Endothelial cell of umbilical vein (primary cell): ENCODE measurements around the gene PLXNA4. TPM values are rescaled to one million over a fixed set of nuclear protein-coding genes. Genes with fewer than 3 reads are reported as not detected.

Experiments
- BruUV-seq: library from RNA; stranded (reverse); fragments of 400-500 nt; replicated peaks from 2 replicates; lab custom pipeline; 2021; lab: Mats Ljungman, UMichigan
- CTCF ChIA-PET: fragments of 300-600, 350-600 bp; sonication (Branson Sonifier 250); formaldehyde crosslinking; loops from one replicate; lab custom pipeline; 2021; ENCODE audit warnings: antibody characterized with exemption, inconsistent platforms; lab: Charles Lee
- POLR2A ChIA-PET: fragments of 300-600, 350-600 bp; sonication (Branson Sonifier 250); formaldehyde crosslinking; loops from one replicate; lab custom pipeline; 2021; ENCODE audit warnings: antibody characterized with exemption, inconsistent platforms; lab: Charles Lee
- DNase-seq: peaks from one replicate; pipeline ENCODE4 v3.0.0-alpha.2; 2011; ENCODE audit warnings: low read depth, low spot score
- FAIRE-seq: peaks from 2 replicates; lab custom pipeline; 2011; peaks lifted over from hg19 to GRCh38; lab: Jason Lieb, UNC
- H2AFZ ChIP-seq: 2 replicates; pipeline ENCODE4 v1.6.0; 2012; ENCODE audit warnings: low read depth, low read length, control low read depth, inconsistent platforms
- H3K27ac ChIP-seq: 2 replicates; pipeline ENCODE4 v1.5.1; 2011; ENCODE audit warnings: low read depth, mild to moderate bottlenecking, control low read depth, low read length, moderate library complexity; ENCODE audit not compliant: insufficient read depth
- H3K27me3 ChIP-seq, 2 experiments: 2 replicates each; pipeline versions ENCODE4 v1.6.0 to v1.6.1; 2011; ENCODE audit warnings: low read length in 2 of 2, mixed read lengths in 1 of 2; ENCODE audit not compliant: control insufficient read depth in 2 of 2, insufficient read depth in 2 of 2
- H3K36me3 ChIP-seq, 2 experiments: 2 replicates in 1 of 2; 3 replicates in 1 of 2; pipeline ENCODE4 v1.5.1; 2011; ENCODE audit warnings: low read length in 2 of 2, mild to moderate bottlenecking in 1 of 2, moderate library complexity in 1 of 2; ENCODE audit not compliant: control insufficient read depth in 2 of 2, insufficient read depth in 2 of 2; ENCODE audit errors: extremely low read depth in 1 of 2
- H3K4me1 ChIP-seq: 3 replicates; pipeline ENCODE4 v1.5.1; 2011; ENCODE audit warnings: mild to moderate bottlenecking, low read length; ENCODE audit not compliant: control insufficient read depth, insufficient read depth; ENCODE audit errors: extremely low read depth
- H3K4me2 ChIP-seq: 2 replicates; pipeline ENCODE4 v1.6.1; 2011; ENCODE audit warnings: low read length, control low read depth, mixed read lengths; ENCODE audit not compliant: insufficient read depth
- H3K4me3 ChIP-seq, 3 experiments: fragments of 200-600 bp in 1 of 3; sonication (generic), shearing (Covaris generic) in 1 of 3; replicated peaks in 1 of 3; 2 replicates each; pipeline ENCODE4 v1.5.1; 2011 to 2016; ENCODE audit warnings: control low read depth in 3 of 3, low read length in 3 of 3, mild to moderate bottlenecking in 2 of 3, inconsistent platforms in 1 of 3, low read depth in 1 of 3, moderate library complexity in 1 of 3; ENCODE audit not compliant: insufficient read depth in 1 of 3
- H3K79me2 ChIP-seq: 2 replicates; pipeline ENCODE4 v1.6.0; 2012; ENCODE audit warnings: low read length, inconsistent platforms; ENCODE audit not compliant: control insufficient read depth, insufficient read depth
- H3K9ac ChIP-seq: replicated peaks from 2 replicates; pipeline ENCODE3; 2011; ENCODE audit warnings: low read length, control low read depth; ENCODE audit not compliant: insufficient read depth; ENCODE audit errors: extremely low read depth
- H3K9me1 ChIP-seq: replicated peaks from 3 replicates; pipeline ENCODE4 v1.6.0; 2011; ENCODE audit warnings: mild to moderate bottlenecking, low read length; ENCODE audit not compliant: control insufficient read depth, insufficient read depth; ENCODE audit errors: extremely low read depth
- H3K9me3 ChIP-seq: replicated peaks from 2 replicates; pipeline ENCODE4 v1.5.1; 2012; ENCODE audit warnings: low read length, inconsistent platforms; ENCODE audit not compliant: control insufficient read depth, insufficient read depth
- H4K20me1 ChIP-seq: replicated peaks from 2 replicates; pipeline ENCODE3; 2011; ENCODE audit warnings: mild to moderate bottlenecking, low read length; ENCODE audit not compliant: control insufficient read depth, insufficient read depth; ENCODE audit errors: extremely low read depth
- EZH2 ChIP-seq: IDR thresholded peaks from 2 replicates; pipeline ENCODE4 v1.6.1; 2012; ENCODE audit warnings: borderline replicate concordance, low read depth, mild to moderate bottlenecking, moderate library complexity, low read length, inconsistent platforms; ENCODE audit not compliant: severe bottlenecking
- FOS ChIP-seq: IDR thresholded peaks from 2 replicates; pipeline ENCODE4 v1.6.1; 2011; ENCODE audit warnings: mild to moderate bottlenecking, low read length, moderate library complexity, borderline replicate concordance; ENCODE audit not compliant: insufficient read depth
- JUN ChIP-seq: IDR thresholded peaks from 2 replicates; pipeline ENCODE4 v1.6.1; 2011; ENCODE audit warnings: borderline replicate concordance, low read depth; ENCODE audit not compliant: insufficient read length, insufficient read depth
- MAX ChIP-seq: IDR thresholded peaks from 2 replicates; pipeline ENCODE4 v1.6.1; 2011; ENCODE audit not compliant: insufficient read depth, insufficient read length
- MYC ChIP-seq: IDR thresholded peaks from one replicate; pipeline ENCODE4 v1.6.1; 2011; ENCODE audit warnings: mild to moderate bottlenecking, low read depth, low read length
- POLR2A ChIP-seq: IDR thresholded peaks from 2 replicates; pipeline ENCODE4 v1.6.1; 2012; ENCODE audit warnings: low read depth, mild to moderate bottlenecking, control low read depth, low read length
- POLR2AphosphoS5 ChIP-seq: IDR thresholded peaks from 2 replicates; pipeline ENCODE4 v1.6.1; 2012; ENCODE audit warnings: low read depth, mild to moderate bottlenecking, control low read depth, low read length, moderate library complexity; ENCODE audit not compliant: insufficient read depth
- dilution Hi-C: fragments of 300-500 bp; cut with MboI; formaldehyde crosslinking; loops from one replicate; pipeline ENCODE4 v1.15.0; 2019; ENCODE audit warnings: low sequenced_read_pairs; ENCODE audit not compliant: extremely low pct_ligation_motif_present
- intact Hi-C: fragments of 100-400 bp; cut with micrococcal nuclease; formaldehyde crosslinking; loops from one replicate; pipeline ENCODE4 v1.10.0; 2022
- polyA plus RNA-seq, 4 experiments: library from polyadenylated mRNA; depleted of rRNA in 3 of 4; stranded (reverse) in 3 of 4; unstranded in 1 of 4; fragments of >200 nt; gene quantifications; 2 replicates each; pipeline versions ENCODE4 v1.2.1 to v1.2.3, GENCODE V29; 2011 to 2012; ENCODE audit warnings: missing spikeins in 1 of 4
- total RNA-seq: library from RNA; stranded (reverse); gene quantifications from 2 replicates; pipeline ENCODE4 v1.2.3, GENCODE V29; 2021
- TF ChIP-seq, protein P1 (sequence below), 2 donors: IDR thresholded peaks; 1 replicate in 1 of 2; 2 replicates in 1 of 2; pipeline ENCODE4 v1.5.1; 2011; ENCODE audit warnings: low read length in 2 of 2, mild to moderate bottlenecking in 2 of 2, moderate library complexity in 2 of 2, control low read depth in 1 of 2, inconsistent platforms in 1 of 2, low read depth in 1 of 2; ENCODE audit not compliant: insufficient read depth in 1 of 2; ENCODE audit errors: extremely low read depth in 1 of 2

Gene PLXNA4
- total and polyA plus RNA-seq, 2 donors (not counting 3 experiments of a cell fraction or from before 2014, with no cell fraction given) = 12.1 to 20.4 TPM

- FAIRE-seq (no peak), DNase-seq (no peak)
- no peak for TF ChIP-seq EZH2
- TF ChIP-seq POLR2A = no peak
- TF ChIP-seq, protein P1, sequence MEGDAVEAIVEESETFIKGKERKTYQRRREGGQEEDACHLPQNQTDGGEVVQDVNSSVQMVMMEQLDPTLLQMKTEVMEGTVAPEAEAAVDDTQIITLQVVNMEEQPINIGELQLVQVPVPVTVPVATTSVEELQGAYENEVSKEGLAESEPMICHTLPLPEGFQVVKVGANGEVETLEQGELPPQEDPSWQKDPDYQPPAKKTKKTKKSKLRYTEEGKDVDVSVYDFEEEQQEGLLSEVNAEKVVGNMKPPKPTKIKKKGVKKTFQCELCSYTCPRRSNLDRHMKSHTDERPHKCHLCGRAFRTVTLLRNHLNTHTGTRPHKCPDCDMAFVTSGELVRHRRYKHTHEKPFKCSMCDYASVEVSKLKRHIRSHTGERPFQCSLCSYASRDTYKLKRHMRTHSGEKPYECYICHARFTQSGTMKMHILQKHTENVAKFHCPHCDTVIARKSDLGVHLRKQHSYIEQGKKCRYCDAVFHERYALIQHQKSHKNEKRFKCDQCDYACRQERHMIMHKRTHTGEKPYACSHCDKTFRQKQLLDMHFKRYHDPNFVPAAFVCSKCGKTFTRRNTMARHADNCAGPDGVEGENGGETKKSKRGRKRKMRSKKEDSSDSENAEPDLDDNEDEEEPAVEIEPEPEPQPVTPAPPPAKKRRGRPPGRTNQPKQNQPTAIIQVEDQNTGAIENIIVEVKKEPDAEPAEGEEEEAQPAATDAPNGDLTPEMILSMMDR (IDR thresholded peaks at IDR 0.05; ENCODE audit: extremely low read depth in 1 of 2, insufficient read depth in 1 of 2, low read depth in 1 of 2, low read length in 2 of 2) = no peak
- no peak for TF ChIP-seq MYC
- no peak for TF ChIP-seq POLR2AphosphoS5
- no peak for TF ChIP-seq FOS
- TF ChIP-seq MAX = no peak
- no peak for TF ChIP-seq JUN
- Histone ChIP-seq H3K36me3 (no peaks in the 10 kb centered on the region), H2AFZ (no peak overlapping the region), H3K9ac (no peak overlapping the region), H3K79me2 (no peaks in the 10 kb centered on the region), H3K4me2 (no peak overlapping the region), H3K27ac (no peak overlapping the region), H3K4me3 (no peak overlapping the region), H3K9me3 (no peaks in the 10 kb centered on the region), H4K20me1 (no peaks in the 10 kb centered on the region), H3K9me1 (no peaks in the 10 kb centered on the region), H3K4me1 (no peaks in the 10 kb centered on the region), H3K27me3 (no peaks in the 10 kb centered on the region)
- intact Hi-C loops (no loop called here), dilution Hi-C loops (no loop called here)
- CTCF ChIA-PET = no interaction called here
- BruUV-seq = no TSS peak
- POLR2A ChIA-PET = no interaction called here
Observed at GRCh38 chr7:132279718-132280117, 296.6 kb downstream of the PLXNA4 start.
